Fibroblast of villous mesenchyme (primary cell): ENCODE measurements around the gene DOK5. TPM values are rescaled to one million over a fixed set of nuclear protein-coding genes. Genes with fewer than 3 reads are reported as not detected.
A peak's percentile ranks its signal among the peaks of the same experiment; 100 is the strongest.

Experiments used
- DNase-seq: peaks from one replicate; pipeline ENCODE4 v3.0.0-alpha.2; 2010; ENCODE audit warnings: low read depth
- H3K4me3 ChIP-seq: 2 replicates; pipeline ENCODE4 v1.5.1; 2011; ENCODE audit warnings: low read depth, mild to moderate bottlenecking, low read length
- total RNA-seq: library from RNA; depleted of rRNA; stranded (reverse); fragments of >200 nt; gene quantifications from 2 replicates; pipeline ENCODE4 v1.2.3, GENCODE V29; 2012
- TF ChIP-seq, protein P1 (sequence below): IDR thresholded peaks from 2 replicates; pipeline ENCODE4 v1.5.1; 2012; ENCODE audit warnings: low read depth, mild to moderate bottlenecking, low read length; ENCODE audit not compliant: insufficient read depth

Gene DOK5
- total RNA-seq = under 0.01 and 1.3 TPM in 2 replicates

DNA sequence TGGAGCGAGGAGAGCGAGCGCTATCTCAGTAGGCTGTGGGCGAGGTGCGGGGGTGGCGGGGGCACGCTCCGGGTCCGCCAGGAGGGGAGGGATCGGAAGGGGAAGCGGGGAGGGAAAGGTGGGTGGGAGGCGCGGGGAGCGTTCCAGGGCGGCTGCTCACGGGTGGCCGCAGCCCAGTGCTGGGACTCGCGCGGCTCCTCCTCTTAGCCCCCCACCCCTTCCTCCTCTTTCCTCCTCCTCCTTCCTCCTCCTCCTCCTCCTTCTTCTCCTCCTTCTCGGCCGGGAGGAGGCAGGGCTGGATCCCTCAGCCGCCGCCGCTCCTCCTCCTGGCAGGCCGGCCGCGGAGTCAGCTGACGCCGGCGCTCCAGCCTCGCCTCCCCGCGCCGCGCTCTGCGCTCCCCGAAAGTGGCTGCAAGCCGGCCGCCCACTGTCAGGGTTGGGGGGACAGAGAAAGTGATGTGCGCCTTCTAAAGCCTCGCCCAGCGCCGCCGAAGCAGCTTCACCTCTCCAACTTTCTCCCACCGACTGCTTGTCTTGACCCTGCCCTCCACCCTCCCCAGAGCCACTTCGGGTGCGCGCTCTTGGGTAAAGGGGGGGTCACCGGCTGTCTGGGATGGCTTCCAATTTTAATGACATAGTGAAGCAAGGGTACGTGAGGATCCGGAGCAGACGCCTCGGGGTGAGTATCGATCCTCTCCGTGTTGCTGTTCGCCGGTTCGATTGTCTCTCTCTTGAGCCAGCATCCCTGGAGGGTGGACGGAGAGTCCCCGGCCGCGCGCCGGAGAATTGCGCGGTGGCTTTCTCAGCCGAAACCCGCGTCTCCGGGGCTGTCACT, at the start of gene DOK5:
DOK5 (plus strand) TSS at position 260 of the 835 bp plus-strand sequence; CDS start at position 614, 354 bp downstream.
- TF ChIP-seq, protein P1, sequence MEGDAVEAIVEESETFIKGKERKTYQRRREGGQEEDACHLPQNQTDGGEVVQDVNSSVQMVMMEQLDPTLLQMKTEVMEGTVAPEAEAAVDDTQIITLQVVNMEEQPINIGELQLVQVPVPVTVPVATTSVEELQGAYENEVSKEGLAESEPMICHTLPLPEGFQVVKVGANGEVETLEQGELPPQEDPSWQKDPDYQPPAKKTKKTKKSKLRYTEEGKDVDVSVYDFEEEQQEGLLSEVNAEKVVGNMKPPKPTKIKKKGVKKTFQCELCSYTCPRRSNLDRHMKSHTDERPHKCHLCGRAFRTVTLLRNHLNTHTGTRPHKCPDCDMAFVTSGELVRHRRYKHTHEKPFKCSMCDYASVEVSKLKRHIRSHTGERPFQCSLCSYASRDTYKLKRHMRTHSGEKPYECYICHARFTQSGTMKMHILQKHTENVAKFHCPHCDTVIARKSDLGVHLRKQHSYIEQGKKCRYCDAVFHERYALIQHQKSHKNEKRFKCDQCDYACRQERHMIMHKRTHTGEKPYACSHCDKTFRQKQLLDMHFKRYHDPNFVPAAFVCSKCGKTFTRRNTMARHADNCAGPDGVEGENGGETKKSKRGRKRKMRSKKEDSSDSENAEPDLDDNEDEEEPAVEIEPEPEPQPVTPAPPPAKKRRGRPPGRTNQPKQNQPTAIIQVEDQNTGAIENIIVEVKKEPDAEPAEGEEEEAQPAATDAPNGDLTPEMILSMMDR = no peak
- DNase-seq = no peak
- H3K4me3 ChIP-seq = peak within 1 kb of the TSS; percentile 45

DNA sequence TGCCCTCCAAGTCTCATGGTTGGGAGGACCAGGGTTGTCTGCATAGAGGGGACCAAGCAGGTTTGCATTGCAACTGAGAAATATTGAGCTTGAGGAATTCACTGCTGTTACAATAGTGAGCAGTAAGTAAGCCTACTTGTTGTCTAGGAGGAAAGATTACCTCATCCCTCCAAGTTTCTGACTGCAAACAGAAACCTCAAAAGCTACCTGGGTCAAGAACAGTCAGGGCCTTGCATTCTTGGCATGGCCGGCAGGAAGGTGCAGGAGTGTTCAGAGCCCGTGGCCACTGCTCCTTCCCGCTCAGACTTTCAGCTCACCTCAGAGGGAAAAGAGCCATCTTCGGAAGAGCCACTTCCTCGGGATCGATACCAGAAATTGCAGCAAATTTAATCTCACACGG, 46.0 kb upstream of the DOK5 start:
- TF ChIP-seq, protein P1 = no peak
- DNase-seq = no peak
- no peak overlapping the region for H3K4me3 ChIP-seq

DNA sequence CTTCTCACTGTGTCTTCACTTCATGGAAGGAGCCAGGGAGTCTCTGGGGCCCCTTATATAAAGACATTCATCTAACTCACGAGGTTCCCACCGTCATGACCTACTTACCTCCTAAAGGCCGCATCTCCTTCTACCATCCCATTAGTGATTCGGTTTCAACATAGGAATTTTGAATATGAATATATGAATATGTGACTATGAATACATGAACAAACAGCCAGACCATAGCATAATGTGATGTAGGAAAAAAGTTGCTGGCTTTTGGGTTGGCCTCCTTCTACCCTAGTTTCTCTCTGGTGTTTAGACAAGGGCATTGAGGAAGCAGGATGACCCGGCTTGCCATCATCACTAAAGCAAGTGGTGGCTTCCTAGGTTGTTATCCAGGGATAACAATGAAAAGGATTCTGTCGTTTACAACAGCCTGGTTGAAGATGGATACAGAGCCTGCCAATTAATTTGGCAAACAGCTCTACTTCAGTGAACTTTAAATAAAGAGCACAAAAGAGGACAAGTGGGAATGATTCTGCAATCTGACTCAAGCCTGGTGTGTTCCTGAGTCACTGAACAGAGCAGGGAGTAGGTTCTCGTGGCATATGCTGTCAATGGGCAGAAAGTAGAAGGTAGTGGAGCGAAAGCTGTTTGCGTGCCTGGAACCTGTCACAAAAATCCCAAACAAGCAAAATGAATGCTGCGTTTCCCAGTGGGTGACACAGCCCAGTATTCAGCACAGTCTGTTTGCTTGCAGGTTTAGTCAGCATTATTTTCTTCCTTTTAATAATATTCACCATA, 44.0 kb upstream of the DOK5 start:
- DNase-seq = no peak
- TF ChIP-seq, protein P1 = no peak
- no peak overlapping the region for H3K4me3 ChIP-seq

DNA sequence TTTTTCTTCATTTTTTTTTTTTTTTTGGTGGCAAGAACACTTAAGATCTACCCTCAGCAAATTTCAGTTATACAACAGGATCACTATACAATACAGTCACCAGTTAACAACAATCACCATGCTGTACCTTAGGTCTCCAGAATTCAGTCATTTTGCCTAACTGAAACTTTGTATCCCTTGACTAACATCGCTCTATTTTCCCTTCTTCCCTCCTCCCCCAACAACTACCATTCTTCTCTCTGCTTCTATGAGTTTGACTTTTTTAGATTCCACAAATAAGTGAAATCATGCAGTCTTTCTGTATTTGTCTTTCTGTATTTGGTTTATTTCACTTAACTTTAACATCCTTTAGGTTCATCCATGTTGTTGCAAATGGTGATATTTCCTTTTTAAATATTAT, 42.4 kb upstream of the DOK5 start:
- H3K4me3 ChIP-seq = no peak overlapping the region
- DNase-seq = no peak
- TF ChIP-seq, protein P1 = no peak

DNA sequence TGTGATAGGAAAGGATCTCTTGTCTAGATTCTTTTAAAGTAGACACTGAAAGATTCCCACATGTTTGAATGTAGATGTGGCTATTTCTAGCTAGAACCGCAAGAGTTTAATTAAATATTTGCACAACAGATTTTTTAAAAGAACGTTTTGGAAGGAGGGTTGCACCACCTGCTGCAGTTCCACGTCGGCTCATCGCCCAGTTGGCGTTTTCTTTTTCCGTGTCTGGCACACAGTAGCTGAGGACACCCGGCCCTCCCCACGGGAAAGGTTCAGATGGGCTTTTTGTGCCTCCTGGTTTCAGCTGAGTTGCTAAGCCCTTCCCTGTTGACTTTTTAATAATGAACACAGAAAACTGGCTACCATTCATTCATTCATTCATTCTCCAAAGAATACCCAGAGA, 41.8 kb upstream of the DOK5 start:
- TF ChIP-seq, protein P1 = no peak
- H3K4me3 ChIP-seq = no peak overlapping the region
- DNase-seq = no peak

DNA sequence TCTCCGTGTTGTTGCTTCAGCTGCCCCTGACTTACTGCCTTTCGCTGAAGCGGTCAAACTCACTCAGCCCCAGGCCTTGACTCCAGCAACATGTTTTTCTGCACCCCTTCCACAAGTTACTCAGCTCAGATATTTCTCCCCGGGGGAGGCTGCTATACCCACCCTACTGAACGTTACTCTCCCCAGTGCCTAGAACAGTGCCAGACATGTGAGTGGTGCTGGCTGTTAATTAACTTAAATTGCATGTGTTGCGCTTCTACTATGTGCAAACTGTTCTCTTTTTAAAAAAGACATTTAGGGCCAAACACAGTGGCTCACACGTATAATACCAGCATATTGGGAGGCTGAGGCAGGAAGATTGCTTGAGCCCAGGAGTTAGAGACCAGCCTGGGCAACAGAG, 41.2 kb upstream of the DOK5 start:
- TF ChIP-seq, protein P1 = no peak
- no peak overlapping the region for H3K4me3 ChIP-seq
- no peak for DNase-seq
